A673 (cell line): ENCODE measurements around the gene HAL. TPM values are rescaled to one million over a fixed set of nuclear protein-coding genes. Genes with fewer than 3 reads are reported as not detected.

Source experiments
- BruUV-seq: library from RNA; stranded (reverse); fragments of 400-500 nt; replicated peaks from 2 replicates; lab custom pipeline; 2021; lab: Mats Ljungman, UMichigan
- CTCF ChIA-PET: fragments of 300-600 bp; sonication (Branson Sonifier 250); formaldehyde crosslinking; loops from one replicate; lab custom pipeline; 2022; ENCODE audit warnings: antibody characterized with exemption; lab: Charles Lee
- POLR2A ChIA-PET: fragments of 300-600 bp; sonication (Branson Sonifier 250); formaldehyde crosslinking; loops from one replicate; lab custom pipeline; 2022; ENCODE audit warnings: antibody characterized with exemption; ENCODE audit not compliant: low non-redundant PET; lab: Charles Lee
- DNase-seq: peaks from one replicate; pipeline ENCODE4 v3.0.0-alpha.2; 2015; ENCODE audit warnings: low spot score
- H3K27ac ChIP-seq: fragments of 200-600 bp; sonication (generic); 2 replicates; pipeline ENCODE4 v1.5.1; 2016; ENCODE audit warnings: mixed run types, low read depth, mild to moderate bottlenecking, mixed read lengths, antibody characterized with exemption, low read length; ENCODE audit not compliant: poor library complexity, severe bottlenecking
- H3K27me3 ChIP-seq: fragments of 200-600 bp; sonication (generic); replicated peaks from 2 replicates; pipeline ENCODE4 v1.6.1; 2017; ENCODE audit warnings: mixed run types, low read depth, mild to moderate bottlenecking, mixed read lengths, antibody characterized with exemption, low read length; ENCODE audit not compliant: insufficient read depth, poor library complexity
- H3K36me3 ChIP-seq: fragments of 200-600 bp; sonication (generic); 2 replicates; pipeline ENCODE4 v1.6.1; 2016; ENCODE audit warnings: mixed run types, mild to moderate bottlenecking, mixed read lengths, antibody characterized with exemption, low read length; ENCODE audit not compliant: insufficient read depth, poor library complexity, severe bottlenecking
- H3K4me1 ChIP-seq: fragments of 200-600 bp; sonication (generic); 2 replicates; pipeline ENCODE4 v1.6.1; 2017; ENCODE audit warnings: mixed run types, mild to moderate bottlenecking, mixed read lengths, antibody characterized with exemption, low read length; ENCODE audit not compliant: insufficient read depth, poor library complexity, severe bottlenecking
- H3K4me3 ChIP-seq: fragments of 200-600 bp; sonication (generic); 2 replicates; pipeline ENCODE4 v1.5.1; 2016; ENCODE audit warnings: low read depth, mixed run types, mild to moderate bottlenecking, mixed read lengths, low read length; ENCODE audit not compliant: poor library complexity, severe bottlenecking
- H3K9me3 ChIP-seq: fragments of 200-600 bp; sonication (generic); 2 replicates; pipeline ENCODE4 v1.6.1; 2016; ENCODE audit warnings: mixed run types, low read depth, mild to moderate bottlenecking, mixed read lengths, antibody characterized with exemption, low read length; ENCODE audit not compliant: poor library complexity, severe bottlenecking
- CTCF ChIP-seq: fragments of 300-800, 200-600 bp; sonication (generic); conservative IDR thresholded peaks from 2 replicates; pipeline ENCODE4 v1.5.1; 2017; ENCODE audit warnings: low read depth, mild to moderate bottlenecking, antibody characterized with exemption, low read length, moderate library complexity, mixed read lengths
- EZH2 ChIP-seq: fragments of 200-600 bp; sonication (generic); IDR thresholded peaks from 2 replicates; pipeline ENCODE4 v1.6.1; 2017; ENCODE audit warnings: borderline replicate concordance, low read depth, mild to moderate bottlenecking, mixed read lengths, antibody characterized with exemption, low read length; ENCODE audit not compliant: poor library complexity, severe bottlenecking
- intact Hi-C: fragments of 100-400 bp; cut with micrococcal nuclease; formaldehyde crosslinking; loops from one replicate; pipeline ENCODE4 v1.10.0; 2022; ENCODE audit not compliant: unreplicated experiment
- total RNA-seq: library from RNA; stranded (reverse); gene quantifications from 2 replicates; pipeline ENCODE4 v1.2.3, GENCODE V29; 2021

Gene HAL
- total RNA-seq, 1 experiment from 2014 or later = 1.6 TPM

GRCh38 chr12:95980437-95980836 lies 15.7 kb downstream of the HAL start:
- no peak overlapping the region for H3K4me3 ChIP-seq
- H3K27ac ChIP-seq = no peak overlapping the region
- no peak for TF ChIP-seq CTCF
- ChIA-PET CTCF (no interaction called here), POLR2A (no interaction called here)
- H3K9me3 ChIP-seq = no peaks in the 10 kb centered on the region
- no peak for DNase-seq
- no peaks in the 10 kb centered on the region for H3K36me3 ChIP-seq
- no TSS peak for BruUV-seq
- no peaks in the 10 kb centered on the region for H3K27me3 ChIP-seq
- H3K4me1 ChIP-seq = no peaks in the 10 kb centered on the region
- intact Hi-C loops = no loop called here

GRCh38 chr12:95978774-95979173 lies 17.4 kb downstream of the HAL start:
- no peak for DNase-seq
- CTCF ChIA-PET = no interaction called here
- TF ChIP-seq CTCF (no peak), EZH2 (no peak)
- BruUV-seq = no TSS peak
- Histone ChIP-seq H3K27ac (no peak overlapping the region), H3K4me1 (no peaks in the 10 kb centered on the region), H3K9me3 (no peaks in the 10 kb centered on the region), H3K4me3 (no peak overlapping the region), H3K36me3 (no peaks in the 10 kb centered on the region), H3K27me3 (no peaks in the 10 kb centered on the region)
- intact Hi-C loops = no loop called here
- POLR2A ChIA-PET = no interaction called here

- H3K9me3 ChIP-seq = no peaks in the 10 kb centered on the region
- H3K36me3 ChIP-seq = no peaks in the 10 kb centered on the region
- POLR2A ChIA-PET = no interaction called here
- no TSS peak for BruUV-seq
- H3K4me1 ChIP-seq = no peaks in the 10 kb centered on the region
- no peaks in the 10 kb centered on the region for H3K27me3 ChIP-seq
- no peak overlapping the region for H3K27ac ChIP-seq
- intact Hi-C loops = no loop called here
- no peak for DNase-seq
- CTCF ChIA-PET = no interaction called here
- TF ChIP-seq CTCF (no peak), EZH2 (no peak)
- no peak overlapping the region for H3K4me3 ChIP-seq
Measured at GRCh38 chr12:95978351-95978750, 17.8 kb downstream of the HAL start.
